ENCODE data around the gene FYCO1.
A peak's percentile ranks its signal among the peaks of the same experiment; 100 is the strongest.

FYCO1 gene

GRCh38 chr3:45923755-45924154 is 71.9 kb downstream of the FYCO1 start:
- TF ChIP-seq, protein P1, sequence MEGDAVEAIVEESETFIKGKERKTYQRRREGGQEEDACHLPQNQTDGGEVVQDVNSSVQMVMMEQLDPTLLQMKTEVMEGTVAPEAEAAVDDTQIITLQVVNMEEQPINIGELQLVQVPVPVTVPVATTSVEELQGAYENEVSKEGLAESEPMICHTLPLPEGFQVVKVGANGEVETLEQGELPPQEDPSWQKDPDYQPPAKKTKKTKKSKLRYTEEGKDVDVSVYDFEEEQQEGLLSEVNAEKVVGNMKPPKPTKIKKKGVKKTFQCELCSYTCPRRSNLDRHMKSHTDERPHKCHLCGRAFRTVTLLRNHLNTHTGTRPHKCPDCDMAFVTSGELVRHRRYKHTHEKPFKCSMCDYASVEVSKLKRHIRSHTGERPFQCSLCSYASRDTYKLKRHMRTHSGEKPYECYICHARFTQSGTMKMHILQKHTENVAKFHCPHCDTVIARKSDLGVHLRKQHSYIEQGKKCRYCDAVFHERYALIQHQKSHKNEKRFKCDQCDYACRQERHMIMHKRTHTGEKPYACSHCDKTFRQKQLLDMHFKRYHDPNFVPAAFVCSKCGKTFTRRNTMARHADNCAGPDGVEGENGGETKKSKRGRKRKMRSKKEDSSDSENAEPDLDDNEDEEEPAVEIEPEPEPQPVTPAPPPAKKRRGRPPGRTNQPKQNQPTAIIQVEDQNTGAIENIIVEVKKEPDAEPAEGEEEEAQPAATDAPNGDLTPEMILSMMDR (IDR thresholded peaks at IDR 0.05; ENCODE audit: extremely low read depth, insufficient read depth, missing control alignments): no peak
- in situ Hi-C loops (cut with MboI; ENCODE audit: low pct_unique_long_range_greater_than_20kb, low sequenced_read_pairs, unreplicated experiment): loop anchor here (10.0 kb wide), 1 partner anchor 409 kb away; no protein-coding TSS in a partner anchor
- DNase-seq (ENCODE audit: low spot score): no peak

- no peak for DNase-seq (ENCODE audit: low spot score)
- TF ChIP-seq, protein P1 (IDR thresholded peaks at IDR 0.05; ENCODE audit: extremely low read depth, insufficient read depth, missing control alignments): no peak
- in situ Hi-C loops (cut with MboI; ENCODE audit: low pct_unique_long_range_greater_than_20kb, low sequenced_read_pairs, unreplicated experiment): loop anchor here (10.0 kb wide), 1 partner anchor 408 kb away; no protein-coding TSS in a partner anchor
Measured at GRCh38 chr3:45922950-45923590, 72.6 kb downstream of the FYCO1 start.

GRCh38 chr3:45922039-45922326 is 73.6 kb downstream of the FYCO1 start:
- in situ Hi-C loops (cut with MboI; ENCODE audit: low pct_unique_long_range_greater_than_20kb, low sequenced_read_pairs, unreplicated experiment): loop anchor here (10.0 kb wide), 1 partner anchor 407 kb away; no protein-coding TSS in a partner anchor
- DNase-seq (ENCODE audit: low spot score): no peak
- TF ChIP-seq, protein P1 (IDR thresholded peaks at IDR 0.05; ENCODE audit: extremely low read depth, insufficient read depth, missing control alignments): no peak

- TF ChIP-seq, protein P1 (IDR thresholded peaks at IDR 0.05; ENCODE audit: extremely low read depth, insufficient read depth, missing control alignments): no peak
- DNase-seq (ENCODE audit: low spot score): no peak
- in situ Hi-C loops (cut with MboI; ENCODE audit: low pct_unique_long_range_greater_than_20kb, low sequenced_read_pairs, unreplicated experiment): loop anchor here (10.0 kb wide), 1 partner anchor 407 kb away; no protein-coding TSS in a partner anchor
Measured at GRCh38 chr3:45921158-45922038, 74.2 kb downstream of the FYCO1 start.

DNA sequence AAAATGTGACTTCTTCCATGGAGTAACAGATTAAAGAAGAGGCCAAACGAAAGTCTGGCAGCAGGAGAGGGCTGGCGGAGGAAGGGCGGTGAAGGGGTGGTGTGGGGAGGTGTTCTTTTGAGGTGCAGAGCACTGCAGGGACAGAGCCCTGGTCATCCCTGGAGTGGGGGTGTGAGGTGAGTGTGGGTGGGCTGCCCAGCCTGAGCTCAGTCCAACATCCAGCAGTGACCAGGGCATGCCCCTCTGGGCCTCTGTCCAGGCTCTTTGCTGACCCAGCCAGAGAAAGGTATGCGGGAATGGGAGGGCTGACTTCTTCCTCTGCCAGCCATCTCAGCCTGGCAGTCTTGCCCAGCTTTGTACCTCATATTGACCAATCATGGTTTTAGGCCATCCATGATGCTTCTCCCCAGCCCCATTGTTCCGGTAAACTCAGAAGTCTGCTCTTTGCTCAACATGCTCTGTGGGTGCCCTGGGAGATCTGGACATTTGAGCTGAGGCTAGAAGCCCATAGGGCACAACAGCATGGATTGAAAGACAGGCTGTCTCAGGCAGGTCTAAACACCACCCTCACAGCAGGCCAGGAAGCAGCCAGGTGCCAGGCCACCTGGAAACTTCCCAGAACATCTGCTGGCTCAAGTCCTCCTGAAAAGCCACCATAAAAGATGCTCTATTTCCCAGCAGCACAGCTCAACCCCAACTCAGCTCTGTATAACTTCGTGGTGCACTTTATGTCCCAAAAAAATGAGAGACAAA is 78.3 kb downstream of the FYCO1 start:
- no peak for DNase-seq (ENCODE audit: low spot score)
- TF ChIP-seq, protein P1 (IDR thresholded peaks at IDR 0.05; ENCODE audit: extremely low read depth, insufficient read depth, missing control alignments): no peak
- in situ Hi-C loops (cut with MboI; ENCODE audit: low pct_unique_long_range_greater_than_20kb, low sequenced_read_pairs, unreplicated experiment): no loop called here

DNA sequence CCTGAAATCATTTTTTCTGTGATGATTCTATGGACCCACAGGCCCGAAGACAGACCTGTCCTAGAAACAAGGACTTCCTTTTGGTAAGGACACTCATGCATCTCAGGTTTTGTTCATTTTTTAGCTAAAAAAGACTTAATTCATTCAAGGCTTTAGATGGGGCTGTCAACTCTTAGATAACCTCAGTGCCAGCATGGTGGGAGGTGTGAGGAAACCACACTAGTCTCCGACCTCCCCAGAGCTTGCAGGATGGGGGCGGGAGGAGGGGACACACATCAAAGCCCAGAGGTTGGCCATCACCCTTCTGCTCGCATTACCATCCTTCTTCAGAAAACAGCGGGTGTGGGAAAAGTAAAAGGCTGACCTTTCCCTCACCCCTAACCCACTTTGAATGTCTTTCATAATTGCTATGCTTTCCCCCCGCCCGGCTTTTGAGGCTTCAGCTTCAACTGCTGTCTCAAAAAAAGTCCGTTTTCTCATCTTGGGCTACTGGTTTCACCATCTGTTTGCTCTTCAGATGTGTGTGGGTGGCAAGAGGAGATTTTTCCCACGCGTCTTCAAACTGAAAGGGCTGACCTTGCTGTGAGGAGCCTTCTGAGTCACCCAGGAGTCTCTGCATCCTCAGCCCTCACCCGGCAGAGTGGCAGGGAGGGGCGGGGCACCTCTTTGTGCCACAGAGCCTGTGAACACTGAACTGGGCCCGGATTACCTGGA is 79.9 kb downstream of the FYCO1 start:
- TF ChIP-seq, protein P1 (IDR thresholded peaks at IDR 0.05; ENCODE audit: extremely low read depth, insufficient read depth, missing control alignments): no peak
- peak; percentile 86 for DNase-seq (ENCODE audit: low spot score)
- in situ Hi-C loops (cut with MboI; ENCODE audit: low pct_unique_long_range_greater_than_20kb, low sequenced_read_pairs, unreplicated experiment): no loop called here

Data from GM13977 (cell line).